CD1c-positive myeloid dendritic cell (primary cell): ENCODE measurements around the gene C14orf180.

Experiments
- DNase-seq: peaks from one replicate; pipeline ENCODE4 v3.0.0-alpha.2; 2016; ENCODE audit errors: extremely low spot score

Gene C14orf180

GRCh38 chr14:104579507-104579906 lies at the start of gene C14orf180:
C14orf180 (plus strand) TSS chr14:104579764; CDS start chr14:104586431, 6,667 bp downstream.
- no peak for DNase-seq

GRCh38 chr14:104530646-104531045 lies 48.9 kb upstream of the C14orf180 start:
- no peak for DNase-seq

- no peak for DNase-seq
Measured at GRCh38 chr14:104531421-104532190, 48.0 kb upstream of the C14orf180 start.

GRCh38 chr14:104532191-104532555 lies 47.4 kb upstream of the C14orf180 start:
- DNase-seq, result no peak

GRCh38 chr14:104534036-104534435 lies 45.5 kb upstream of the C14orf180 start:
- DNase-seq, result no peak

- DNase-seq, result no peak
Measured at GRCh38 chr14:104536942-104537612, 42.5 kb upstream of the C14orf180 start.

GRCh38 chr14:104537613-104537988 lies 42.0 kb upstream of the C14orf180 start:
- DNase-seq, result no peak

- no peak for DNase-seq
Measured at GRCh38 chr14:104541905-104542465, 37.6 kb upstream of the C14orf180 start.

- no peak for DNase-seq
Measured at GRCh38 chr14:104542871-104543830, 36.4 kb upstream of the C14orf180 start.

GRCh38 chr14:104544362-104544961 lies 35.1 kb upstream of the C14orf180 start:
- no peak for DNase-seq

GRCh38 chr14:104545151-104545941 lies 34.2 kb upstream of the C14orf180 start:
- DNase-seq, result no peak

- no peak for DNase-seq
Measured at GRCh38 chr14:104545942-104546501, 33.5 kb upstream of the C14orf180 start.

- no peak for DNase-seq
Measured at GRCh38 chr14:104546591-104547309, 32.8 kb upstream of the C14orf180 start.

- DNase-seq, result no peak
Measured at GRCh38 chr14:104547310-104547997, 32.1 kb upstream of the C14orf180 start.

- no peak for DNase-seq
Measured at GRCh38 chr14:104547998-104548700, 31.4 kb upstream of the C14orf180 start.

- no peak for DNase-seq
Measured at GRCh38 chr14:104548802-104549535, 30.6 kb upstream of the C14orf180 start.

- DNase-seq, result no peak
Measured at GRCh38 chr14:104549536-104550339, 29.8 kb upstream of the C14orf180 start.
